H1 (cell line): ENCODE data around the gene FKBP10. TPM values are rescaled to one million over a fixed set of nuclear protein-coding genes. Genes with fewer than 3 reads are reported as not detected.

Experiments used
- CTCF ChIA-PET: fragments of 300-600 bp; sonication (Branson Sonifier 250); formaldehyde crosslinking; loops from one replicate; lab custom pipeline; 2021; ENCODE audit not compliant: partially characterized antibody; lab: Charles Lee
- POLR2A ChIA-PET: fragments of 300-600 bp; sonication (Branson Sonifier 250); formaldehyde crosslinking; loops from one replicate; lab custom pipeline; 2021; ENCODE audit warnings: inconsistent platforms; ENCODE audit not compliant: partially characterized antibody; lab: Charles Lee
- DNase-seq, 2 experiments: peaks; one replicate each; pipeline versions ENCODE4 v3.0.0 to v3.0.0-alpha.2; 2010 to 2022; ENCODE audit warnings: low spot score in 2 of 2, low read depth in 1 of 2, mixed read lengths in 1 of 2
- FAIRE-seq: peaks from 2 replicates; lab custom pipeline; 2011; peaks lifted over from hg19 to GRCh38; lab: Jason Lieb, UNC
- H2AFZ ChIP-seq: 2 replicates; pipeline ENCODE4 v1.8.1; 2012; ENCODE audit warnings: low read length, inconsistent platforms
- H2AK5ac ChIP-seq: 2 replicates; pipeline ENCODE4 v1.6.1; 2013; ENCODE audit warnings: low read depth, low read length
- H2BK120ac ChIP-seq: replicated peaks from 2 replicates; pipeline ENCODE3; 2013; ENCODE audit warnings: low read depth, low read length, inconsistent platforms
- H2BK12ac ChIP-seq: 2 replicates; pipeline ENCODE4 v1.6.1; 2013; ENCODE audit warnings: low read depth, low read length
- H2BK15ac ChIP-seq: 2 replicates; pipeline ENCODE4 v1.6.1; 2013; ENCODE audit warnings: low read length
- H2BK20ac ChIP-seq: 2 replicates; pipeline ENCODE4 v1.6.1; 2013; ENCODE audit warnings: low read length
- H2BK5ac ChIP-seq: 2 replicates; pipeline ENCODE4 v1.6.1; 2013; ENCODE audit warnings: low read depth, low read length
- H3K14ac ChIP-seq: 2 replicates; pipeline ENCODE4 v1.6.1; 2013; ENCODE audit warnings: inconsistent platforms; ENCODE audit not compliant: insufficient read length
- H3K18ac ChIP-seq: 2 replicates; pipeline ENCODE4 v1.6.1; 2013; ENCODE audit warnings: low read length; ENCODE audit errors: extremely low read depth
- H3K23ac ChIP-seq: 2 replicates; pipeline ENCODE4 v1.6.1; 2013; ENCODE audit warnings: inconsistent platforms; ENCODE audit not compliant: insufficient read length
- H3K23me2 ChIP-seq: 2 replicates; pipeline ENCODE4 v1.6.1; 2013; ENCODE audit warnings: low read depth, low read length
- H3K27ac ChIP-seq: 2 replicates; pipeline ENCODE4 v1.6.1; 2011; ENCODE audit warnings: low read depth, low read length, inconsistent platforms
- H3K27me3 ChIP-seq, 4 experiments: replicated peaks in 1 of 4; 1 replicate in 1 of 4; 2 replicates in 3 of 4; pipeline versions ENCODE4 v1.6.1 to v1.8.1; 2011 to 2013; ENCODE audit warnings: low read length in 3 of 4, mild to moderate bottlenecking in 3 of 4, inconsistent platforms in 2 of 4, mixed read lengths in 2 of 4, moderate library complexity in 1 of 4; ENCODE audit not compliant: control insufficient read depth in 3 of 4, insufficient read depth in 3 of 4; ENCODE audit errors: extremely low read depth in 1 of 4
- H3K36me3 ChIP-seq, 4 experiments: 2 replicates each; pipeline versions ENCODE4 v1.6.1 to v1.8.1; 2011 to 2013; ENCODE audit warnings: mild to moderate bottlenecking in 4 of 4, low read length in 3 of 4, moderate library complexity in 2 of 4, control low read depth in 1 of 4, inconsistent platforms in 1 of 4; ENCODE audit not compliant: insufficient read depth in 4 of 4, control insufficient read depth in 2 of 4
- H3K4ac ChIP-seq: replicated peaks from 2 replicates; pipeline ENCODE3; 2013; ENCODE audit warnings: low read length, low read depth, mixed read lengths, inconsistent platforms; ENCODE audit not compliant: insufficient read length
- H3K4me1 ChIP-seq, 4 experiments: replicated peaks in 1 of 4; 1 replicate in 1 of 4; 2 replicates in 3 of 4; pipeline versions ENCODE4 v1.6.1 to v1.8.1; 2011 to 2013; ENCODE audit warnings: low read length in 3 of 4, inconsistent platforms in 2 of 4, mixed read lengths in 1 of 4; ENCODE audit not compliant: insufficient read depth in 4 of 4, control insufficient read depth in 3 of 4
- H3K4me2 ChIP-seq, 2 experiments: 2 replicates each; pipeline versions ENCODE4 v1.6.1 to v1.8.1; 2011 to 2013; ENCODE audit warnings: low read depth in 2 of 2, low read length in 2 of 2, control low read depth in 1 of 2, inconsistent platforms in 1 of 2, mild to moderate bottlenecking in 1 of 2; ENCODE audit not compliant: insufficient read depth in 1 of 2
- H3K4me3 ChIP-seq, 4 experiments: fragments of 200-600, 300-600 bp in 1 of 4; sonication (generic), shearing (Covaris generic), sonication (Bioruptor Twin) in 1 of 4; 2 replicates each; pipeline versions ENCODE4 v1.5.1 to v1.8.1; 2011 to 2016; ENCODE audit warnings: low read length in 4 of 4, low read depth in 3 of 4, control low read depth in 2 of 4, inconsistent platforms in 2 of 4, mild to moderate bottlenecking in 2 of 4, mixed read lengths in 1 of 4, moderate library complexity in 1 of 4; ENCODE audit not compliant: insufficient read depth in 2 of 4; ENCODE audit errors: extremely low read depth in 1 of 4
- H3K56ac ChIP-seq: replicated peaks from 2 replicates; pipeline ENCODE3; 2013; ENCODE audit warnings: low read depth, mild to moderate bottlenecking, mixed read lengths, low read length, inconsistent platforms; ENCODE audit not compliant: insufficient read length
- H3K79me1 ChIP-seq: 2 replicates; pipeline ENCODE4 v1.6.1; 2013; ENCODE audit warnings: low read depth, low read length, control low read depth
- H3K79me2 ChIP-seq, 2 experiments: 2 replicates each; pipeline versions ENCODE4 v1.6.1 to v1.8.1; 2012 to 2013; ENCODE audit warnings: low read length in 2 of 2, mild to moderate bottlenecking in 2 of 2, inconsistent platforms in 1 of 2; ENCODE audit not compliant: insufficient read depth in 2 of 2, control insufficient read depth in 1 of 2
- H3K9ac ChIP-seq, 4 experiments: replicated peaks in 1 of 4; 1 replicate in 1 of 4; 2 replicates in 3 of 4; pipeline versions ENCODE4 v1.6.1 to v1.8.1; 2011 to 2013; ENCODE audit warnings: low read depth in 3 of 4, low read length in 3 of 4, control low read depth in 2 of 4, mild to moderate bottlenecking in 2 of 4, moderate library complexity in 2 of 4, inconsistent platforms in 1 of 4; ENCODE audit errors: extremely low read depth in 1 of 4
- H3K9me3 ChIP-seq, 2 experiments: 2 replicates each; pipeline versions ENCODE4 v1.6.1 to v1.8.1; 2012 to 2013; ENCODE audit warnings: mild to moderate bottlenecking in 2 of 2, moderate library complexity in 2 of 2, control low read depth in 1 of 2, inconsistent platforms in 1 of 2, low read depth in 1 of 2, low read length in 1 of 2, mixed read lengths in 1 of 2; ENCODE audit not compliant: insufficient read depth in 2 of 2
- H4K20me1 ChIP-seq, 2 experiments: replicated peaks in 1 of 2; 2 replicates each; pipeline versions ENCODE3 to v1.8.1; 2011 to 2013; ENCODE audit warnings: inconsistent platforms in 2 of 2, low read length in 2 of 2, mild to moderate bottlenecking in 1 of 2; ENCODE audit not compliant: insufficient read depth in 2 of 2, control insufficient read depth in 1 of 2
- H4K5ac ChIP-seq: 2 replicates; pipeline ENCODE4 v1.6.1; 2013; ENCODE audit warnings: low read length, low read depth, mixed read lengths, inconsistent platforms; ENCODE audit not compliant: insufficient read length
- H4K8ac ChIP-seq: 2 replicates; pipeline ENCODE4 v1.8.0; 2013; ENCODE audit warnings: mild to moderate bottlenecking, moderate library complexity, low read length, inconsistent platforms; ENCODE audit not compliant: insufficient read depth; ENCODE audit errors: extremely low read depth
- H4K91ac ChIP-seq: replicated peaks from 2 replicates; pipeline ENCODE3; 2013; ENCODE audit warnings: low read length, mixed read lengths, inconsistent platforms; ENCODE audit not compliant: insufficient read length
- EZH2 ChIP-seq: fragments of 200-600 bp; sonication (generic); IDR thresholded peaks from 2 replicates; pipeline ENCODE4 v1.7.1; 2012; ENCODE audit warnings: low read depth, mild to moderate bottlenecking, moderate library complexity, low read length, inconsistent platforms; ENCODE audit not compliant: severe bottlenecking
- NRF1 ChIP-seq: IDR thresholded peaks from 2 replicates; pipeline ENCODE4 v1.6.1; 2011; ENCODE audit warnings: mild to moderate bottlenecking, low read depth, low read length, improper control_type of control experiment
- WGBS, 2 experiments: shearing (Covaris generic) in 1 of 2; methylation state at CpG; one replicate each; pipeline versions ENCODE4 v1.1.6 to v1.1.7; 2013 to 2015; ENCODE audit warnings: low lambda C conversion rate in 2 of 2, mixed read lengths in 2 of 2, inconsistent platforms in 1 of 2, low coverage in 1 of 2, missing lambda C conversion rate in 1 of 2; ENCODE audit not compliant: insufficient replicate concordance in 2 of 2, insufficient coverage in 1 of 2, insufficient read length in 1 of 2; ENCODE audit errors: extremely low coverage in 1 of 2, missing lambda C conversion rate in 1 of 2; 5-methylcytosine and 5-hydroxymethylcytosine counted together
- polyA plus RNA-seq, 7 experiments: library from polyadenylated mRNA; depleted of rRNA in 3 of 7; stranded (reverse) in 5 of 7; unstranded in 2 of 7; fragments of >200 nt in 5 of 7; fragments of 200-250 nt in 2 of 7; gene quantifications; 1 replicate in 5 of 7; 2 replicates in 1 of 7; 4 replicates in 1 of 7; pipeline versions ENCODE4 v1.2.1 to v1.2.3, GENCODE V29; 2011 to 2013; ENCODE audit warnings: missing spikeins in 2 of 7, mixed read lengths in 2 of 7
- total RNA-seq: library from RNA; stranded (reverse); fragmentation: NEBNext Ultra II Directional; extraction: Animal tissue kit (Norgen Biotek cat#: 25700); gene quantifications from 2 replicates; pipeline ENCODE4 v1.2.1, GENCODE V29; 2021

FKBP10 gene
- total and polyA plus RNA-seq, 2 of the 8 experiments (the other 6 are each of a cell fraction or from before 2014, with no cell fraction given), result 173 to 283 TPM

DNA sequence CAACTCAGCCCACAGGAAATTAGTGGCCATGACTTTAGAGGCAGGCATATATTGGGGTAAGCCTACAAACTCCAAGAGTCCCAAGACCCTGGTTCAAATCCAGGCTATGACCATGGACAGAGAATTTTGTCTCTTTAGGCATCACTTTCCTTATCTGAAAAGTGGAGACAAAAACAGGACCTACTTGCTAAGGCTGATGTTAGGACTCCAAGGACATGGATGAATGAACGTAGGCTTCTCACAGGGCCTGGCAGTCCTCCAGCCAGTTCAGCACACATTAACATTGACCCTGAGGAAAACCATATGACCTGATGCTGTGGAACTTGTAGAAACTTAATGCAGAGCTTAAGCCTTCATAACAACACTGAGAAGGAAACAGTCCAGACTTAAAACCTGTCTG is 1.4 kb downstream of the FKBP10 start:
- Histone ChIP-seq H3K9ac (no peak overlapping the region; a peak in 2 of 7 replicates), H3K23me2 (peaks cover 21% of the 10 kb centered on the region), H3K27me3 (peaks cover 0 to 6% (median 3%) of the 10 kb centered on the region in 4 experiments; a peak in 4 of 7 replicates)

More for the DNA sequence above, 1.4 kb downstream of the FKBP10 start:
- no peak overlapping the region; the same call in 1 of the 2 replicates for H2BK15ac ChIP-seq
- peaks cover 0 to 35% of the 10 kb centered on the region in 2 experiments; a peak in 2 of 4 replicates for H3K79me2 ChIP-seq
- FAIRE-seq, result no peak
- CTCF ChIA-PET, result interaction anchor here (1.0 to 2.9 kb wide), 6 partner anchors 9 to 46 kb away, joined by 3 to 15 read pairs (median 4); partner anchors contain the start of gene JUP
- H3K18ac ChIP-seq, result no peak overlapping the region
- H4K91ac ChIP-seq, result peak overlapping the region; percentile 83
- peak overlapping the region; percentile 80; the same call in 1 of the 2 replicates for H2BK12ac ChIP-seq
- H2BK5ac ChIP-seq, result no peak overlapping the region
- H3K23ac ChIP-seq, result no peak overlapping the region
- no peak overlapping the region for H3K27ac ChIP-seq
- 90% methylated on average over 1 of the region's 1 CpG; no CpG with 5 or more reads in 1 of the 2 experiments for WGBS, 2 experiments
- H3K4me1 ChIP-seq, result peaks cover 0 to 31% (median 12%) of the 10 kb centered on the region in 4 experiments; a peak in 6 of 7 replicates
- H3K4ac ChIP-seq, result peak overlapping the region; percentile 47
- H2AK5ac ChIP-seq, result no peak overlapping the region
- peaks cover 18% of the 10 kb centered on the region for H3K79me1 ChIP-seq
- H3K56ac ChIP-seq, result no peak overlapping the region
- H3K4me3 ChIP-seq, result peak overlapping the region; percentile 70 to 94 (median 81); a peak in 7 of 8 replicates
- no peak overlapping the region for H4K5ac ChIP-seq
- H2BK20ac ChIP-seq, result no peak overlapping the region
- TF ChIP-seq NRF1 (no peak), EZH2 (no peak)
- H2AFZ ChIP-seq, result no peak overlapping the region
- H4K20me1 ChIP-seq, result peaks cover 0 to 16% of the 10 kb centered on the region in 2 experiments
- H3K9me3 ChIP-seq, result peaks cover 0 to 4% of the 10 kb centered on the region in 2 experiments; a peak in 1 of 4 replicates
- no peak overlapping the region for H2BK120ac ChIP-seq
- no peak overlapping the region for H4K8ac ChIP-seq
- H3K4me2 ChIP-seq, result peak overlapping the region; percentile 94 to 95
- DNase-seq, result no peak
- H3K36me3 ChIP-seq, result peaks cover 2 to 6% (median 3%) of the 10 kb centered on the region in 4 experiments; a peak in 2 of 8 replicates
- POLR2A ChIA-PET, result interaction anchor here (0.9 to 2.9 kb wide), 7 partner anchors 8 to 125 kb away, joined by 4 to 12 read pairs (median 6); partner anchors contain the start of gene EIF1
- no peak overlapping the region for H3K14ac ChIP-seq
